HG03103 (cell line): ENCODE data around the gene CAB39L.

Experiments used
- ATAC-seq: cut with Tn5 transposase; IDR thresholded peaks from one replicate; pipeline ENCODE4 v1.9.1; 2021; ENCODE audit warnings: low read depth; ENCODE audit not compliant: unreplicated experiment

The CAB39L gene

GRCh38 chr13:49443704-49444523, at the start of gene CAB39L, which contains the start of gene SETDB2:
CAB39L (minus strand) TSS chr13:49444064; CDS start chr13:49382910, 61,154 bp downstream.
SETDB2 (plus strand) TSS chr13:49444274; CDS start chr13:49451894, 7,620 bp downstream.
- peak; percentile 91 for ATAC-seq

GRCh38 chr13:49488563-49488962, 44.7 kb upstream of the CAB39L start:
- no peak for ATAC-seq

GRCh38 chr13:49481788-49482187, 37.9 kb upstream of the CAB39L start:
- no peak for ATAC-seq

GRCh38 chr13:49476529-49476928, 32.7 kb upstream of the CAB39L start:
- ATAC-seq, result no peak

GRCh38 chr13:49472186-49472585, 28.3 kb upstream of the CAB39L start:
- ATAC-seq, result no peak

- no peak for ATAC-seq
Measured at GRCh38 chr13:49466292-49466838, 22.5 kb upstream of the CAB39L start.

- ATAC-seq, result no peak
Measured at GRCh38 chr13:49464621-49465325, 20.9 kb upstream of the CAB39L start.

- ATAC-seq, result no peak
Measured at GRCh38 chr13:49464085-49464484, 20.2 kb upstream of the CAB39L start.

- no peak for ATAC-seq
Measured at GRCh38 chr13:49459580-49459979, 15.7 kb upstream of the CAB39L start.

- ATAC-seq, result no peak
Measured at GRCh38 chr13:49457221-49457620, 13.4 kb upstream of the CAB39L start.

- ATAC-seq, result no peak
Measured at GRCh38 chr13:49456156-49456555, 12.3 kb upstream of the CAB39L start.

GRCh38 chr13:49455007-49455398, 11.1 kb upstream of the CAB39L start:
- no peak for ATAC-seq

GRCh38 chr13:49454388-49455006, 10.6 kb upstream of the CAB39L start:
- ATAC-seq, result peak; percentile 92

- no peak for ATAC-seq
Measured at GRCh38 chr13:49453465-49453864, 9.6 kb upstream of the CAB39L start.

- no peak for ATAC-seq
Measured at GRCh38 chr13:49452725-49453457, 9.0 kb upstream of the CAB39L start.

- ATAC-seq, result no peak
Measured at GRCh38 chr13:49450105-49450819, 6.4 kb upstream of the CAB39L start.

GRCh38 chr13:49448753-49449152, 4.9 kb upstream of the CAB39L start:
- ATAC-seq, result no peak

- no peak for ATAC-seq
Measured at GRCh38 chr13:49446473-49446872, 2.6 kb upstream of the CAB39L start.

GRCh38 chr13:49444524-49445395, 896 bp upstream of the CAB39L start:
- no peak for ATAC-seq
